GM21825 (cell line): Measurements from ENCODE around the gene CTNNA2.
"Not testable (repeated sequence)": the region's sequence is repeated elsewhere in the genome, so short reads cannot be mapped to it uniquely, and the experiment has no call there.

ENCODE experiments used
- ATAC-seq: cut with Tn5 transposase; IDR thresholded peaks from one replicate; pipeline ENCODE4 v1.9.1; 2021; ENCODE audit warnings: mild to moderate bottlenecking, moderate library complexity; ENCODE audit not compliant: unreplicated experiment

The CTNNA2 gene

DNA sequence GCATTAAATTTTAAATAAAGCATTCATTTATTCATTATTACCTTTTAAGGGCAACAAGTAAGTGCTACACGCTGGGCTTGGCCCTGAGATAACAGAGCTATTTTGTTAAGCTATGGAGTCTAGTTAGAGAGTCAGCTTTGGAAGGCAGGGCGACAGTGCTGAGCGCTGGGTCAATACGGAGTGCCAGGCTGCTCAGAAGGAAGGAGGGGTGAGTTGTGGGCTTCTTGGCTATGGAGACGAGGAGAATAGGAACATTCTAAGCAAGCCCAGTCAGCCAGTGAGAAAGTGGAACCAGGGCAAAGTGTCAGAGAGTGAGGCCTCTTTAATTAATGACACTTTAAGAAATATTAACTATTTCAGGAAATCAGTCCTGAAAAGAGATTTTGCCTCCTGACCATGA, 503.3 kb downstream of the CTNNA2 start:
- ATAC-seq = no peak

DNA sequence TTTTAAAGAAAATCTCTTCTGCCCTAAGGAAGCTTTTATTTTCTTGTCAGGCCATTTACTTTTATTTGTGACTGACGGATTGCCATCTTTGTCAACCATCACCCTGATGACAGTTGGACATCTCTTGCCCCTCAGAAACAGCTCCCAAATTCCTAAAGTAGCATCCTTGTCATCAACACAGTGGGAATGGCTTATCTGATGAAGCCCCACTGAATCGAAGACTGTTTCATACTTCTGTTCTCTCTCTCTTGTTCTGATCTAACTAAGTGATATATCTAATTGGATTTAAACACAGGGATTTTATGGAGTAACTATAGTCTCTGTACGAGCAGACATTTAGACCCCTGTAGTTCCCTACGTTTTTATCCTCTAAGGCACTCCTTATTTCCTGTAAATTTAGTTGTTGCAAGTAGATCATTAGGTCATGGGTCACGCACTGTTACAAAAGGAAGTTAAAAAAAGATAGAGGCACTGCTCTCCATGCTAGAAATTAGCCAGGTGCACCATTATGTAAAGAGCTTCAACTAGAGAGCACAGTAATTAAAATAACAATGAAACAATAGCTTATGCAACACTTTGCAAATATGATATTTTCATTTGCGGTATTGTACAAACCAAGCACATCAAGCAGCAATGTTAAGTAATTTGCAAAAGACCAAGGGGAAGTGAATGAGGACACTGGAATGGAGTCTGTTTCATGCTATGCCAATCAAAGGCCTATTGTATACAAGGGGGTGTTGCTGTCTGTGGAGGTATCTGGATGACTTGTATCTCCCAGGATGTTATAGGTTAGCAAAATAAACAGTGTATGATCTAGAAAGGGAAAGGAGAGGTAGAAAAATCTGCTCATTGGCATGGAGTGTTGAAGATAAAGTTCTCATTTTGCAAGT, 507.0 kb downstream of the CTNNA2 start:
- ATAC-seq = no peak

DNA sequence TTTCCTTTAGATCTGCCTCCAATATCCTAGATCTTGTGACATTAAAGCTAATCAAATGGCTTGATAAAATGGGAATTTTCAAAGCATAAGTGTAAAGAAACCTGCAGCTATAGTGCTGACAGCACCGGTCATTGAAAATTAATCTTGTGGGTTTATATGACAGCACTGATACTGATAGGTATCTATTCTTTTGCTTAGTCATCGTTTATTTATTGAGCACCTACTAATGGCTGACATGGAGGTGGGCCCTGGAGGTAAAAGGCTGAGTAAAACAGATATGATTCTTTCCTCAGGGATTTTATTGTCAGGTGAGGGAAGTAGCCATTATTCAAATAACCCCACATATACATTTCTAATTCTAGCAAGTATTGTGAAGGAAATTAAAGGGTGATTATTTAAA, 509.2 kb downstream of the CTNNA2 start:
- ATAC-seq = no peak

DNA sequence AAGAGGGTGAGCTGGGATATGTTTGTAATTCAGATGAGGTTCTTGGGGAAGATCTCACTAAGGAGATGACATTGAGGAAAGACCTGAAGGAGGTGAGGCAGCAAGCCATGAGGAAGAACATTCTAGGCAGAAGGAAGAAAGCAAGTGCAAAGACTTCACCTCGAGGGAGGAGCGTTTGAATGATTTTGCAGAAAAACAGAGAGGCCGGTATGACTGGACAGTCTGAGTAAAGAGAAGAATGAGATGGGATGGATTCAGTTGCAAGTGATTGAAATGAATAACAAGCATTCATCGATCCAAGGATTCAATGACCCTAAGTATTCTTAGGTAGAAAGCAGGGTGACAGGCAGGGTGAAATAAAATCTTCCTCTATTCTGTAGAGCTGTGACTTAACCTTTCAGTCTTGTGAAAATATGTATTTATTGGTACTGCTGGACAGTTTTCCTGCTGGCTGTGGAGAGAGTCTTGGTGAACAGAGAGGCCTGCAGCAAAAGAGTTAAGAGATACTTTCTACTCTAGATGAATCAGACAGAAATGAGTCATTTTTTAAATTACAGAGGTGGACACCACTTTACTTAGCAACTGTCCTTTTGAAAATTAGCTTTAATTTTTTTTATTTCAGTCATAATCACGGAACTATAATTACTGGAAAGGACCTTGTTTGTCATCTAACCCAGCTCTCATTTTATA, 513.3 kb downstream of the CTNNA2 start:
- ATAC-seq = no peak

DNA sequence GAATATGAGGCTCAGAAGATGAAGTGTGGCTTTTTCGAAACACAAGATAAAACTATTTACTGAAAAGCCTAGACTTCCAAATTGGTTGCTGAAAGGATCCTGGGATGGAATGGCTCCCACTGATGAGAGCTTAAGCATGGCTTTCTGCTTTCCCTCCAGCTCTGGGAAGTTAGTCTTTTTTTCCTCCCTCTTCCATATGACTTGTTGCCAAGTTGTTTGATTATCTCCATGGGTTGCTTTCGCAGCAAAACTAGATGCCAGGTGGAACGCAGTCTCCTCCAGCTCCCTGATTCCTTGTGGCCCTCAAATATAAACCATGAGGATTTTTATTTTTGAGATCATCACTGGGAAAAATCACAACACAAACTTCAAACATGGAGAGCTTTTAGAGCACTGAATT, 515.2 kb downstream of the CTNNA2 start:
- no peak for ATAC-seq

DNA sequence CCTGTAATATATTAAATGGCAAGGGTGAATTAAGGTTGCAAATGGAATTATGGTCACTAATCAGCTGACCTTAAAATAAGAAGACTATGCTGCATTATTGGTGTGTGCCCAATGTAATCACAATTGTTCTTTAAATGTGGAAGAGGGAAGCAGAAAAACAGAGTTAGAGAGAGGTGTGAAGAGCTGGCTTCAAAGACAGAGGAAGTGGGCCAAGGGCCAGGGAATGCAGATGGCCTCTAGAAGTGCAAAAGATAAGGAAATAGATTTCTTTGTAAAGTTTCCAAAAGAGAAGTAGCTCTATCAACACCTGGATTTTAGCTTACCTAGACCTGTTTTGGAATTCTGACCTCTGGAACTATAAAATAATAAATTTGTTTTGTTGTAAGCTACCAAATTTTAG, 515.7 kb downstream of the CTNNA2 start:
- no peak for ATAC-seq

DNA sequence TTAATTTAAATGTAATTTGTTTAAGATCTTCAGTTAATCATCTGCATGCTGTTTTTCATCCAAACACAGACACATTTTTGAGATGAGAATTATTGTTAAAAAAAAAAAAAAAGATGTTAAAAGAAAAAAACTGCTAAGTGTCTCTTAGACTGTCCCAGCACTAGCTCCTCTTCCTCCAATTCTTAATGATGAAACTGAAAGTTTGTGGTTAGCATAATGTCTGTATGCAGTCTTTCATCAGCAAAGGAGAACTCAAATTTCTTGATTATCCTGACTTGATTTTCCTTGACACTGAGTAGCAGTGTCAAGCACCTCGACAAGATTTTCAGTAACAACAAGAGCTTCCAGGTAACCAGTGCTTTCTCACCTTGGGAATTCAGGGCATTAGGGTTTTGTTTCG, 517.3 kb downstream of the CTNNA2 start:
- no peak for ATAC-seq

DNA sequence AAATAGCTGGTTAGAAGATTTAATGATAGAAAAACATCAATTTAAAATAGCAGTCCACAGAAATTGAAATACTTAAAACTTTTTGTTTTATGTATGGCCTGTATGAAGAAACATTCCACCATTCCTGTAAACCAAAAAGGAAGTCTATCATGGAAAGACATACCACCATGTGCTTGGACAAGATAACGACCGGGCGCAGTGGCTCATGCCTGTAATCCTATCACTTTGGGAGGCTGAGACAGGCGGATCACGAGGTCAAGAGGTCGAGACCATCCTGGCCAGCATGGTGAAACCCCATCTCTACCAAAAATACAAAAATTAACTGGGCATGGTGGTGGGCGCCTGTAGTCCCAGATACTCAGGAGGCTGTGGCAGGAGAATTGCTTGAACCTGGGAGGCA, 519.8 kb downstream of the CTNNA2 start:
- not testable (repeated sequence) for ATAC-seq

DNA sequence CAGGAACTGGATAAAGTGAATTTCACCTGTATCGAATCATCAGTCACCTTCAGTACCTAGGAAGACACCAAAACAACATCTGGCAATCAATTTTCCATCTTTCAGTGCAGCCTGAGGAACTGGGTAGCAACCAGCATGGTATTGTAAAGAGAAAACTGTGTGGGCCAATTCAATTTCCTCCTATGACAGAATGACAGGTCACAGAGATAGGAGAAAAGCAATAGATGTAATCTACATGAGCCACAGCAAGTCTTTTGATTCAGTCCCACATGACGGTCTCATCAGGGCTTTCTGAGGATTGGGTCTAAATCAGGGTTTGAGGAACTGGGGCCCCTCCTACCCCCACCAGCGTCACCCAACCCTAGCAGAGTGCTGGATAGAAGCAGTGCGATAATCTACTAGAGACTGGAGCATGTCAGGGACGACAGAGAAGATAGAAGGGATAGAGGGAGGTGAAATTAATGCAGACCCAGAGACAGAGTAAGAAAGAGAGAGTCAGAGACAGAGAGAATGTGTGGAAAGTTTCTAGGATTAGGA, 523.0 kb downstream of the CTNNA2 start:
- ATAC-seq = no peak

DNA sequence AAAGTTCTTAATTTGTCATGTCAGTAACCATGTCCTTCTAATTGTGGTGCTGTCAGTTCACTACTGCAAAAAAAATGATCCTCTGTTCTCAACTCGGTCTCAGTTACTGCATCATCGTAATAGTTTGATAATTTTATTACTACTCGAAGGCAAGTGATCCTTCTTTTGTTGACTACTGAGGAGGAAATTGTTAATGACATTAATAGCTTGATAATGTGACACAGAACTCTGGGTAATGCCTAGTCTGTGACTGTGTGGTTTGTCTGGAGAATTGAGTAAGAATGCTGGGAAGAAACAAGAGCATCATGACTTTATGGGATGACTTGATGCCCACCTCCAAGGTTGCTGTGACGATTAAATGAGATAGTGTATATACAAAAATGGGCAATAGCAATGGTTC, 524.5 kb downstream of the CTNNA2 start:
- no peak for ATAC-seq

DNA sequence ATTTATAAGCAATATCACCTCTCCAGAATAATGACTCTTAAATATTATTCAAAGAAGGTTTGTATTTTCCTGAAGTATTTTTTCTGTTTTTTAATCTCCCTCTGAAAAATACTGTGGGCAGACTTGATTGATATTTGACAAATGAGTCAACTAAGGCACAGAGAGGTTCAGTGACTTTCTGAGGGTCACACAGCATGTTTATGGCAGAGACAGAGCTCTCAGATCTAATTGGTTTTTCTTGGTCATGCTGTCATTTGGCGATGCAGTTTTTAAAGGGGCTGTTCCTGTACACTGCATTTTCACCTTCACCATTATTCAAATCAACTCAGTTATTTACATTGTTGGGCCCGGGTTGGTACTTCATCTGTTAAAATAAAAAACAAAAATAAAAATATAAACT, 527.4 kb downstream of the CTNNA2 start:
- ATAC-seq = no peak

DNA sequence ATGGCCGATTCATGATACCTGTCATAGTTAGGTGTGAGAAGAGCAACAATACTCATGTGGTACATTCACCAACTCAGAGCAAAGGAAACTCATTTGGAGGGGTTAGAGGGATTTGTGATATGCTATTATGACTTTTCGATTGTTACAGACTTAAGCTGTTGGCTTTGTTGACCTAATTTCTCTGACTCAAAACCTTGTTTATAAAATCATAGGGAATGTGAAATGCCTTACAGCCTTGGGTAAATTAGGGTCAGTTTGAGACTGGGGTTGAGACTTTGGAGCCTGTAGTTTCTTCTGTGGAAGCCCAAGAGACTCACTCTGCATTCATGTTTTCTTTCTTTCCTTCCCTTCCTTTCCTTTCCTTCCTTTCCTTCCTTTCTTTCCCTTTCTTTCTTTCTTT, 529.8 kb downstream of the CTNNA2 start:
- ATAC-seq = no peak

DNA sequence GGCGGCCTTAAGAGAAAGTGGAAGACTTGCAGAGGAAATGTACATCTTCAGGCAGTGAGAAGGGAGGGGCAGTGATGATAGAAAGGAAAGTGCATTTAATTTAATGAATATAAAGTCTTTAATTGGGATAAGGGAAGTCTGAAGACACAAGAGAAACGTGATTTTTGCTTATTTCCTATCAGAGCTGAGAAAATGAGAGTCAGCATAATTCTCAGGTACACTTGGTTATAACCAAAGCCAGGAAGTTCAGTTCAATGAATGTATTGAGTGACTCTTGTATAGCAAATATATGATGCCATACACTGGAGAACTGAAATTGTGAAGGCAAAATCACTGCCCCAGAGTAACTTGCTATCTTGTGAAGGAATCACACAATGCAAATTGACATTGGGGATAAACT, 535.4 kb downstream of the CTNNA2 start:
- no peak for ATAC-seq

DNA sequence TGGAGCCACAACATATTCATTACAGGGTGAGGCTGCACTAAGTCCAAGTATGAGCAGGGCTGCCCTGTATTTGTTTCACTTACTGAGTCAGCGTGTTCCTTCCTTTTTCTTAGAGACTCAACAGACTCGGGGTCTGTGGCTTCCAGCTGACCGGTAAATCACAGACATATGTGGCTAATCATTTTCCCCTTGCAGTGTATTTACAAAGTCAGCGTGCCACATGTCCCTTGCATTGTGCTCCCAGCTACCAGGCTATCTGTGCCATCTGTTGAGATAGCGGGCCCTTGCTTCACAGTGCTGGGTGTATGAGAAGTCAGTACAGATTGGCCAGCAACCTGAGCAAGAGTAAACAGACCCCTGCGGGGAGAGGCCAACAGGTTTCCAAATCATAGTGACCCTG, 537.4 kb downstream of the CTNNA2 start:
- no peak for ATAC-seq

DNA sequence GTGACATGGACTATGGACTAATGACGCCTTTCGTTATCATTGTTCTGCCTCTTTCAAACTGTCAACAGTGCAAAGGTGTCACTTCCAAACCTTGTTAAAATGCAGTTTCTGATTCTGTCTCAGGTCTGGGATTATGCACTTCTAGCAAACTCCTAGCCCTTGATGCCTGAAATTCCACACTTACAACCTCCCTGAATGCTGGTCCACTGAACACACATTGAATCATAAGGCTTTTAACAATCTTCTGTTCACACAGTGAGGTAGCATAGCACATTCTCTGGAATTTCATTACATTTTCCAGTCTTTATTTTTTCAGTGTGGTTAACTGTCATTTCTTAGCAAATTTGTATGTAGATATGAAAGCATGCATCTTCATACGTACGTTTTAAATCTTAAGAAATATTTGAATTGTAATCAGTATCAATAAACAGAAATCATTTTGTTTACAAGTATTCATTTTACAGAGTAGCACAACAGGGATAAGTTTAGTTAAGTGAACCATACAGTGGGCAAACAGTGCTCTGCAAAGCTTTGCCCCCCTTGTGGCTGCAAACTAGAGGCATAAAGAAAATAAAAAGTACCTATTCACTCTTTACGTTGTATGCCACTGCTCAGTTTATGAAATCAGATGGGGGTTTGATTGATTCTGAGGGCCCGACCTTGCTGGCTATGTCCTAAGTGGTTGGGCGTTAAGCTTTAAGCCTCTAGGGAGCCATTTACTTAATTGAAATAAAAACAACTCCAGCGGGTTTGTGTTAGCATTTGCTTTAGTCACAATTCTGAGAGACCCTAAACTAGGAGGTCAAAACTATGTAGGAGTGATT, 540.9 kb downstream of the CTNNA2 start:
- ATAC-seq = no peak

DNA sequence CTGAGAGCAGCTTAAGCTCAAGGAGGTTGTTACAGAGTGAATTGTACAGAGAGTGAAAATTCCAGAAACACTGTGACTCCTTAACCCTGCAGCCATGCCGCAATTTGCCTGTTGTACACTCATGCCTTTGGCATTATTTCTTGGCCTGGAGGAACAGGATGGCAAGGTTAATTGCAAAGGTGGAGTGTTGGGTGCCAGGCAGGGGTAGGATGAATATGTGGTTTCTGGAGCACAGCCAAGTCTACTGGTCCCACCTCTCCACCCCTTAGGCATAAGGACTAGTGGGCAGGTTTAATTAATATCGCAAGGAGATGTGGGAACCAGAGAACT, 541.5 kb downstream of the CTNNA2 start:
- no peak for ATAC-seq

DNA sequence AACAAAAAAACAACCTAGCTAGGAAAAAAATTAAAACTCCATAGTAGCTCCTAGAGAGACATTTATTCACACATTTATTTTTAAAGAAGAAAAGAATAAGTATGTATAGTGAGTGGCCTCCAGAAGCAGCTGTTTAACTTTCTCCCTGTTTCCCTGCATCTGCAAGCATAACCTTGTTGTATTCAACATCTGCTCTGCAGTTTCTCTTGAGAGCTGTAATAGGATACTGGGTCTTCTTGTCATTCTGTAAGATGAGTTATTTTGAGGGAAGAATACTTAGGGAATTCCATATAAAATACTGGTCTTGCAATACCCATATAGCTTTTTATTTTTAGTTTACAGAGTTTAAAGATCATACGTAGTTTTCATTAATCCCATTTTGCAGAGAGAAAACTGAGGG, 545.1 kb downstream of the CTNNA2 start:
- no peak for ATAC-seq

DNA sequence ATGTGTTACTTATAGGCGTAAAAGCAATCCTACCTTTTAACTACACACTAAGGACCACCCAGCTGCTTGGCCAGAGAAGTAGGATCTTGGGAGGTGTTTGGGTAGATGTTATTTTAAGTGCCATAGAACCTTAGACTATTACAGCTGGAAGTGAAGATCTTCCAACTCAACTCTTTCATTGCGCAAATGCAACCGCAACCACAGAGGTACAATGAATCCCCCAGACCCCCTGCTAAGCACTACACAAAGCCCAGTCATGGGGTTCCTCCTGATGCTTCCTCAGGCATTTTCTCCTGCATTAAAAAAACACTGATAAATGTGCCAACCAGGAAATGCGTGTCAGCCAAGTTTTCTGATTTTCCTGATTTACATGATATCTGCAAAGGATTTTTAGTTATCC, 545.7 kb downstream of the CTNNA2 start:
- no peak for ATAC-seq

DNA sequence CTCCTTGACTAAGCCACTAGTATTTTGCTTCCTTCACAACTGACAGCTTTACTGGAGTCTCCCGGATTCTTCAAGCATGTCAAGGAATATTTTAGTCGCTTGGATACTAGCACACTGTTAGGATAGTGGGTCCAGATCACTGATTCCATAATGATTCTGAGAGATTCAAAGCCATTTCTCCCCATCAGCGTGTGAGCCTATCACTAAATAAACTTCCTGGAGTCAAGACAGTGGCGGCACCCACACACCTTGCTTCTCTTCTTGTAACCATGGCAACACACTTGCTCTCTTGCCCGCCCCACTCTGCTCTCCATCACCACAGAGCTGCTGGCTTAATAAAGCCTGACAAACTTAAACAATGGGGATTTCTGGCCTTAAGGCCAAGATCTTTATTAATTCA, 546.6 kb downstream of the CTNNA2 start:
- ATAC-seq = no peak

DNA sequence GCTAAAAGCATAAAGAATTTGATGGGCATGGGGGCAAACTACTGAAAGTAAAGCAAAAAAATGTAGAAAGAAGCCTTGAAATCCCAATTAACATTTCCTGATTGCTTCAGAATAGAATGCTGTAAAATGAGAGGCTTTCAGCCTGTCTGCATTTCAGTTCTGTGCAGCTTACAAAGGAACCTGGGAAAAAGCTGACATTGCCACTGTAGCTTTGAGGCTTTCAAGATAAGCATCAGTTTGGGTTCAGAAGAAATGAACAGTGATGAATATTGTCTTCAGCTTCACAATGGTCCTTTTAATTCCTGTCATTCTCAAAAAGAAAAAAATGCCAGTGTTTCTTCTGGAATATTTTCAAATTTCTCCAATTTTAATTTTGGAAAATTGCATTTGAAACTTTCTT, 549.0 kb downstream of the CTNNA2 start:
- ATAC-seq = no peak

DNA sequence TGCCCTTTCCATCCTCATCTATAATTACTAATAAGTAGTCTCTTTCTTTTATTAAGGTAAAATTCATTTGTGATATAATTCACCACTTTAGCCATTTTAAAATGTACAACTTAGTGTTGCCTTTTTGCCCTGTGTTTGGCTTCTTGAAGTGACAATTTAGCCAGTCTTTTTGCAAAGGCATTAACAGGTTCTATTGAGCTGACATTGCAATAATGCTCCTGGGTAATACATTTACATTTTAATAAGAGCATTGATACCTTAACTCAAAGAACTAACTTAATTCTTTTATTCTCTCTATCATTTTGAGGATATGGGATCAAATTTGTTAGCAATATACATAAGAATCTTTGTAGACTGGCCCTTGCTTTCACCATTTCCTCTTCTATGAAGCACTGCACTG, 549.4 kb downstream of the CTNNA2 start:
- no peak for ATAC-seq
